ENCODE measurements around the gene RANBP9. TPM values are rescaled to one million over a fixed set of nuclear protein-coding genes. Genes with fewer than 3 reads are reported as not detected.
A peak's percentile ranks its signal among the peaks of the same experiment; 100 is the strongest.

RANBP9 gene
- total and polyA plus RNA-seq, 2 experiments from 2014 or later, result 24.2 to 36.1 TPM

DNA sequence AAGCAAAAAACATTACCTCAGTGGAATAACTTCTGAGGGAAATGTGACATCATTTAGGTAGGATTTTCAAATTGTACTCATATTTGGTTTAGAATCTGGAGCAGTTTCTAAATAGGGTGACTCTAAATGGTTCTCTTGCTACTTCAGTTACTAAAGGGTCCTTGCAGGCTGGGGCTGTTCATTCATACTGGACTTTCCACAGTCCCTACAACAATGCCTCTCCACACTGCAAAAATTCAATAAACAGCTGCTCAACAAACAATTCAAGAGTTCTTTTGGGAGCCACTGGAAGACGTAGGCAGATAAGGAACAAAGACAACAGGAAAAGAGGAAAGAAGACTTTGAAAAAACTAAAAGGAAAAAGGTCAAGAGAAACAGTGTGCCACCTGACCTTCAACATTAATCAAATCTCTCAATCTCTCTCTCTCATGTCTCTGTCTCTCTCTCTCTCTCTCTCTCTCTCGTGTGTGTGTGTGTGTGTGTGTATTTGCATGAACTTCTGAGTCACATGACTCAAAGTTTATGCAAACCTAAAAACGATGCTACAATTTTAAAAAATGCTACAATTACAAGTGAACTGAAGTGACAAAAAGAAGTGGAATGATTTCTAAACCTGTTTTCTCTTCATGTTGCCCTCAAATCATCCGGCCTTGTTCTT is 82.0 kb downstream of the RANBP9 start:
- no peak for DNase-seq (ENCODE audit: low spot score)
- Histone ChIP-seq H3K4me2 (no peak overlapping the region), H3K9me3 (ENCODE audit: low read depth) (no peaks in the 10 kb centered on the region), H4K20me1 (ENCODE audit: insufficient read depth, poor library complexity, severe bottlenecking) (no peaks in the 10 kb centered on the region), H3K4me1 (ENCODE audit: insufficient read depth) (no peaks in the 10 kb centered on the region), H3K4me3 (no peak overlapping the region), H3K27me3 (no peaks in the 10 kb centered on the region), H2AFZ (no peak overlapping the region), H3K36me3 (replicated peaks; ENCODE audit: insufficient read depth, low read depth) (peaks cover under 1% of the 10 kb centered on the region), H3K9me2 (replicated peaks; ENCODE audit: insufficient read depth) (no peaks in the 10 kb centered on the region), H3K27ac (no peak overlapping the region), H3K79me2 (no peaks in the 10 kb centered on the region)
- no peak for TF ChIP-seq EZH2 (IDR thresholded peaks at IDR 0.05; ENCODE audit: borderline replicate concordance)
- no peak for TF ChIP-seq EZH2phosphoT487 (IDR thresholded peaks at IDR 0.05; ENCODE audit: low read depth, severe bottlenecking, unreplicated experiment)
- TF ChIP-seq, protein P1, sequence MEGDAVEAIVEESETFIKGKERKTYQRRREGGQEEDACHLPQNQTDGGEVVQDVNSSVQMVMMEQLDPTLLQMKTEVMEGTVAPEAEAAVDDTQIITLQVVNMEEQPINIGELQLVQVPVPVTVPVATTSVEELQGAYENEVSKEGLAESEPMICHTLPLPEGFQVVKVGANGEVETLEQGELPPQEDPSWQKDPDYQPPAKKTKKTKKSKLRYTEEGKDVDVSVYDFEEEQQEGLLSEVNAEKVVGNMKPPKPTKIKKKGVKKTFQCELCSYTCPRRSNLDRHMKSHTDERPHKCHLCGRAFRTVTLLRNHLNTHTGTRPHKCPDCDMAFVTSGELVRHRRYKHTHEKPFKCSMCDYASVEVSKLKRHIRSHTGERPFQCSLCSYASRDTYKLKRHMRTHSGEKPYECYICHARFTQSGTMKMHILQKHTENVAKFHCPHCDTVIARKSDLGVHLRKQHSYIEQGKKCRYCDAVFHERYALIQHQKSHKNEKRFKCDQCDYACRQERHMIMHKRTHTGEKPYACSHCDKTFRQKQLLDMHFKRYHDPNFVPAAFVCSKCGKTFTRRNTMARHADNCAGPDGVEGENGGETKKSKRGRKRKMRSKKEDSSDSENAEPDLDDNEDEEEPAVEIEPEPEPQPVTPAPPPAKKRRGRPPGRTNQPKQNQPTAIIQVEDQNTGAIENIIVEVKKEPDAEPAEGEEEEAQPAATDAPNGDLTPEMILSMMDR (IDR thresholded peaks at IDR 0.05; ENCODE audit: poor library complexity), result no peak
- 68% methylated on average over 4 of the region's 4 CpGs for WGBS (ENCODE audit: low lambda C conversion rate, missing lambda C conversion rate)

DNA sequence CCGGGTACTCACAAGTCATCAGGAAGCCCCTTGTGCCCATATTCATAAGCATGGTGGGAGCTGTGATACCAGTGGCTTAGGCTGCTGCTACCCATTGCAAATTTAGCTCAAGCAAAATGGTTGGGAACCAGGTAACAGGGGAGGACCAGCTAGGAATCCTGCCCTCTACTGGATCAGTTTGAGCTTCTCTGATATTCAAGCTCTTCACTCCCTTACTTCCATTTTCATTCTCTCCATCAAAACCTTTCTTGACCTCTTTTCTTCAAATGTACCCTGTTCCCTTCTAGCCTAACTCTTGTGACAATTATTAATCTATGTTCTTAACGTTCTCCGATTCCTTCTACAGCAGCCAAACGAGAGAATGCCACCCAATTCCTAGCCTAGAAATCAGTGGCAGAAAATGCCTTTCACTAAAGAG is 86.8 kb downstream of the RANBP9 start:
- Histone ChIP-seq H3K4me2 (no peak overlapping the region), H3K4me3 (no peak overlapping the region), H3K9me3 (ENCODE audit: low read depth) (no peaks in the 10 kb centered on the region), H2AFZ (no peak overlapping the region), H3K9me2 (replicated peaks; ENCODE audit: insufficient read depth) (no peaks in the 10 kb centered on the region), H3K4me1 (ENCODE audit: insufficient read depth) (no peaks in the 10 kb centered on the region), H3K27me3 (no peaks in the 10 kb centered on the region), H4K20me1 (ENCODE audit: insufficient read depth, poor library complexity, severe bottlenecking) (no peaks in the 10 kb centered on the region), H3K36me3 (replicated peaks; ENCODE audit: insufficient read depth, low read depth) (peaks cover 3% of the 10 kb centered on the region), H3K27ac (no peak overlapping the region), H3K79me2 (no peaks in the 10 kb centered on the region)
- peak; percentile 53 for DNase-seq (ENCODE audit: low spot score)
- TF ChIP-seq EZH2 (IDR thresholded peaks at IDR 0.05; ENCODE audit: borderline replicate concordance) (no peak), EZH2phosphoT487 (IDR thresholded peaks at IDR 0.05; ENCODE audit: low read depth, severe bottlenecking, unreplicated experiment) (no peak)
- TF ChIP-seq, protein P1 (IDR thresholded peaks at IDR 0.05; ENCODE audit: poor library complexity), result peak; percentile 46
- WGBS (ENCODE audit: low lambda C conversion rate, missing lambda C conversion rate), result 72% methylated on average over 4 of the region's 4 CpGs

DNA sequence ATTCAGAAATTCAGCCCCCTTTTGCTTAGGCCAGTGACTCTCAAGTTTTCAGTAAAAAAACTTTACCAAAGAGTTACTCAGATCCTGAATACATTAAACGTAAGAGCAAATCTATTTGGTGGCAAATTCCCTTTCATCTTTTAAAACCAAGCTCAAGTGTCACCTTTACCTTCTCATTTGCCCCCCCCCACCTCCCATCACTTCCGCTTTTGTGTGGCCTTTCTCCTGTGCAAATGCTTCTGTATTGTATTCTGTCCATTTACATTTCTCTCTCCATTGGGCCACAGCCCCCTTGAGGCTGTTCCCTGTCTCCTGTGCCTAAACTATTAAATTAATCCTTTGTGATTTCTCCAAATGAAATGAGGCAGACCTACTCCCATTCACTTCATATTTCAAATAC is 94.6 kb downstream of the RANBP9 start:
- Histone ChIP-seq H4K20me1 (ENCODE audit: insufficient read depth, poor library complexity, severe bottlenecking) (peaks cover 10% of the 10 kb centered on the region), H3K79me2 (peaks cover 37% of the 10 kb centered on the region), H3K9me3 (ENCODE audit: low read depth) (no peaks in the 10 kb centered on the region), H3K4me3 (no peak overlapping the region), H3K27ac (no peak overlapping the region), H3K27me3 (no peaks in the 10 kb centered on the region), H3K9me2 (replicated peaks; ENCODE audit: insufficient read depth) (no peaks in the 10 kb centered on the region), H3K4me2 (peak overlapping the region; percentile 80), H3K36me3 (replicated peaks; ENCODE audit: insufficient read depth, low read depth) (no peaks in the 10 kb centered on the region), H2AFZ (no peak overlapping the region), H3K4me1 (ENCODE audit: insufficient read depth) (peaks cover 16% of the 10 kb centered on the region)
- TF ChIP-seq, protein P1 (IDR thresholded peaks at IDR 0.05; ENCODE audit: poor library complexity), result no peak
- TF ChIP-seq EZH2phosphoT487 (IDR thresholded peaks at IDR 0.05; ENCODE audit: low read depth, severe bottlenecking, unreplicated experiment), result no peak
- no peak for TF ChIP-seq EZH2 (IDR thresholded peaks at IDR 0.05; ENCODE audit: borderline replicate concordance)
- DNase-seq (ENCODE audit: low spot score), result no peak
- WGBS (ENCODE audit: low lambda C conversion rate, missing lambda C conversion rate), result 92% methylated on average over 2 of the region's 2 CpGs

Data from hepatocyte (in vitro differentiated cells).